Ureter (tissue), 1 donor: ENCODE results near the gene CST9. TPM values are rescaled to one million over a fixed set of nuclear protein-coding genes. Genes with fewer than 3 reads are reported as not detected.
"Not testable (repeated sequence)": the region's sequence is repeated elsewhere in the genome, so short reads cannot be mapped to it uniquely, and the experiment has no call there.

Experiments used
- DNase-seq: peaks from one replicate; pipeline ENCODE4 v3.0.0-alpha.2; 2020; ENCODE audit warnings: low spot score
- total RNA-seq: library from RNA; stranded (reverse); gene quantifications from one replicate; pipeline ENCODE4 v1.2.4, GENCODE V29; 2023
- donor health status: DM: yes; HTN: yes; CAD: no.

The CST9 gene
- total RNA-seq, 1 donor from 2014 or later: not detected

- no peak for DNase-seq
Measured at GRCh38 chr20:23623666-23624323, 18.1 kb upstream of the CST9 start.

GRCh38 chr20:23622839-23623343, 17.2 kb upstream of the CST9 start:
- peak; percentile 72 for DNase-seq

GRCh38 chr20:23622401-23622800, 16.7 kb upstream of the CST9 start:
- DNase-seq: not testable (repeated sequence)

- DNase-seq: not testable (repeated sequence)
Measured at GRCh38 chr20:23620670-23621386, 15.1 kb upstream of the CST9 start.

GRCh38 chr20:23614163-23614562, 8.4 kb upstream of the CST9 start:
- no peak for DNase-seq

- DNase-seq: no peak
Measured at GRCh38 chr20:23613676-23614075, 8.0 kb upstream of the CST9 start.

- DNase-seq: no peak
Measured at GRCh38 chr20:23612396-23612795, 6.7 kb upstream of the CST9 start.

- no peak for DNase-seq
Measured at GRCh38 chr20:23609486-23610109, 3.9 kb upstream of the CST9 start.

- no peak for DNase-seq
Measured at GRCh38 chr20:23608251-23608846, 2.6 kb upstream of the CST9 start.

- DNase-seq: no peak
Measured at GRCh38 chr20:23607497-23608245, 2.0 kb upstream of the CST9 start.

GRCh38 chr20:23606652-23607049, 934 bp upstream of the CST9 start:
- peak; percentile 85 for DNase-seq

GRCh38 chr20:23604306-23604705, 1.4 kb downstream of the CST9 start:
- no peak for DNase-seq

GRCh38 chr20:23603321-23603720, 2.4 kb downstream of the CST9 start:
- DNase-seq: no peak

GRCh38 chr20:23602699-23603098, 3.0 kb downstream of the CST9 start:
- DNase-seq: no peak

GRCh38 chr20:23602241-23602640, 3.5 kb downstream of the CST9 start:
- DNase-seq: no peak

- no peak for DNase-seq
Measured at GRCh38 chr20:23601715-23602114, 4.0 kb downstream of the CST9 start.

- DNase-seq: no peak
Measured at GRCh38 chr20:23598481-23598880, 7.2 kb downstream of the CST9 start.

GRCh38 chr20:23596579-23597250, 9.0 kb downstream of the CST9 start:
- DNase-seq: no peak

GRCh38 chr20:23595941-23596340, 9.8 kb downstream of the CST9 start:
- DNase-seq: no peak

- no peak for DNase-seq
Measured at GRCh38 chr20:23588434-23589403, 17.0 kb downstream of the CST9 start.
